ENCODE data around the gene ZNF79.

DNA sequence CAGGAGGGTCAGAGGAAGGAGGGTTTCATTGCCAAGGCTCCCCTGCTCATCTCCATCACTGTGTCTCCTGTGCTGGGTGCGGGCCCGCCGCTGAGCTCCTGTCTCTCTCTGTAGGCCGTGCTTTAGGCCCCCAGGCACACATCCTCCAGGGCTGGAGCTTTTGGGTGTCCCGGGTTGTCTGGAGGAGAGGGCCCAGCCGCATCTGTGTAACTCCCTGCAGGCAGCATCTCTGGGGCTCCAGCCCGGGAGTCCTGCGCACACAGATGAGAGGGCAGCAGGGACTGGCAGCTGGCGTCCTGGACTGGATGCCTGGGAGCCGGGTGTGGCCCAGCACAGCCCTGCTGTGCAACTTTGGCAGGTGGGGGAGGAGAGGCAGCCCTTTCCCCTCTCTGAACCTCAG, 67.3 kb downstream of the ZNF79 start:
- no peak for TF ChIP-seq PATZ1 (CRISPR knock-in tag; IDR thresholded peaks at IDR 0.05; ENCODE audit: borderline replicate concordance)
- no peak for TF ChIP-seq ESRRG (CRISPR knock-in tag; IDR thresholded peaks at IDR 0.05)
- TF ChIP-seq, protein P1, sequence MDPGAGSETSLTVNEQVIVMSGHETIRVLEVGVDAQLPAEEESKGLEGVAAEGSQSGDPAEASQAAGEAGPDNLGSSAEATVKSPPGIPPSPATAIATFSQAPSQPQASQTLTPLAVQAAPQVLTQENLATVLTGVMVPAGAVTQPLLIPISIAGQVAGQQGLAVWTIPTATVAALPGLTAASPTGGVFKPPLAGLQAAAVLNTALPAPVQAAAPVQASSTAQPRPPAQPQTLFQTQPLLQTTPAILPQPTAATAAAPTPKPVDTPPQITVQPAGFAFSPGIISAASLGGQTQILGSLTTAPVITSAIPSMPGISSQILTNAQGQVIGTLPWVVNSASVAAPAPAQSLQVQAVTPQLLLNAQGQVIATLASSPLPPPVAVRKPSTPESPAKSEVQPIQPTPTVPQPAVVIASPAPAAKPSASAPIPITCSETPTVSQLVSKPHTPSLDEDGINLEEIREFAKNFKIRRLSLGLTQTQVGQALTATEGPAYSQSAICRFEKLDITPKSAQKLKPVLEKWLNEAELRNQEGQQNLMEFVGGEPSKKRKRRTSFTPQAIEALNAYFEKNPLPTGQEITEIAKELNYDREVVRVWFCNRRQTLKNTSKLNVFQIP (CRISPR knock-in tag; IDR thresholded peaks at IDR 0.05; ENCODE audit: borderline replicate concordance, low read depth), result no peak
- no peak for TF ChIP-seq CREB5 (CRISPR knock-in tag; IDR thresholded peaks at IDR 0.05; ENCODE audit: low read depth)
- TF ChIP-seq ARNTL (CRISPR knock-in tag; IDR thresholded peaks at IDR 0.05; ENCODE audit: borderline replicate concordance, low read depth), result no peak
- TF ChIP-seq ZFP3 (CRISPR knock-in tag; IDR thresholded peaks at IDR 0.05), result no peak
- no peak for TF ChIP-seq GLIS3 (CRISPR knock-in tag; IDR thresholded peaks at IDR 0.05)
- TF ChIP-seq BACH2 (CRISPR knock-in tag; IDR thresholded peaks at IDR 0.05; ENCODE audit: borderline replicate concordance), result no peak
- TF ChIP-seq TOX (CRISPR knock-in tag; IDR thresholded peaks at IDR 0.05; ENCODE audit: borderline replicate concordance), result no peak

Data from SK-N-SH treated with all-trans-retinoic acid at 6 μM for 48 hours (cell line).